ENCODE measurements around the gene ABCA2. TPM values are rescaled to one million over a fixed set of nuclear protein-coding genes. Genes with fewer than 3 reads are reported as not detected.

Gene ABCA2
- total and polyA plus RNA-seq, 2 donors from 2014 or later = 39.2 to 72.1 TPM

- no peak overlapping the region for H3K4me3 ChIP-seq (ENCODE audit: low read length in 3 of 3)
- no peaks in the 10 kb centered on the region for H3K9me3 ChIP-seq (ENCODE audit: control insufficient read depth in 2 of 3, insufficient read depth in 1 of 3, low read length in 3 of 3)
- FAIRE-seq (no peak), DNase-seq (no peak)
- no peak for TF ChIP-seq CTCF (IDR thresholded peaks at IDR 0.05; ENCODE audit: borderline replicate concordance, extremely low read depth, insufficient read depth)
- no peaks in the 10 kb centered on the region for H3K27me3 ChIP-seq (ENCODE audit: control insufficient read depth, insufficient read depth, low read length)
- H3K36me3 ChIP-seq (ENCODE audit: control insufficient read depth in 2 of 3, insufficient read depth in 3 of 3, low read length in 3 of 3) = peaks cover 0 to 8% (median 0%) of the 10 kb centered on the region in 3 donors
- no peak overlapping the region for H3K9ac ChIP-seq (ENCODE audit: low read length in 3 of 3)
- peaks cover 0 to 12% (median 1%) of the 10 kb centered on the region in 3 donors for H3K4me1 ChIP-seq (ENCODE audit: control insufficient read depth in 2 of 3, insufficient read depth in 2 of 3, low read depth in 1 of 3, low read length in 3 of 3)
- no peak overlapping the region for H3K27ac ChIP-seq (ENCODE audit: low read depth in 2 of 2, low read length in 2 of 2)
- intact Hi-C loops (cut with DNase I) = loop anchor here (10.0 kb wide), 1 partner anchor 67 kb away; the partner anchor contains the start of gene LCN12
Observed at GRCh38 chr9:137021568-137021978, 6.5 kb downstream of the ABCA2 start.

GRCh38 chr9:137020771-137021567 is 7.1 kb downstream of the ABCA2 start:
- FAIRE-seq (no peak), DNase-seq (no peak)
- peaks cover 0 to 6% (median 0%) of the 10 kb centered on the region in 3 donors for H3K4me1 ChIP-seq (ENCODE audit: control insufficient read depth in 2 of 3, insufficient read depth in 2 of 3, low read depth in 1 of 3, low read length in 3 of 3)
- no peaks in the 10 kb centered on the region for H3K27me3 ChIP-seq (ENCODE audit: control insufficient read depth, insufficient read depth, low read length)
- H3K9ac ChIP-seq (ENCODE audit: low read length in 3 of 3) = no peak overlapping the region
- no peak for TF ChIP-seq CTCF (IDR thresholded peaks at IDR 0.05; ENCODE audit: borderline replicate concordance, extremely low read depth, insufficient read depth)
- no peaks in the 10 kb centered on the region for H3K9me3 ChIP-seq (ENCODE audit: control insufficient read depth in 2 of 3, insufficient read depth in 1 of 3, low read length in 3 of 3)
- H3K27ac ChIP-seq (ENCODE audit: low read depth in 2 of 2, low read length in 2 of 2) = no peak overlapping the region
- no peak overlapping the region for H3K4me3 ChIP-seq (ENCODE audit: low read length in 3 of 3)
- intact Hi-C loops (cut with DNase I) = loop anchor here (10.0 kb wide), 1 partner anchor 66 kb away; the partner anchor contains the start of gene LCN12
- H3K36me3 ChIP-seq (ENCODE audit: control insufficient read depth in 2 of 3, insufficient read depth in 3 of 3, low read length in 3 of 3) = peaks cover 0 to 8% (median 0%) of the 10 kb centered on the region in 3 donors

GRCh38 chr9:137019891-137020683 is 8.0 kb downstream of the ABCA2 start:
- Histone ChIP-seq H3K4me1 (ENCODE audit: control insufficient read depth in 2 of 3, insufficient read depth in 2 of 3, low read depth in 1 of 3, low read length in 3 of 3) (peaks cover 0 to 2% (median 0%) of the 10 kb centered on the region in 3 donors), H3K9ac (ENCODE audit: low read length in 3 of 3) (no peak overlapping the region), H3K36me3 (ENCODE audit: control insufficient read depth in 2 of 3, insufficient read depth in 3 of 3, low read length in 3 of 3) (peaks cover 0 to 8% (median 0%) of the 10 kb centered on the region in 3 donors), H3K27me3 (ENCODE audit: control insufficient read depth, insufficient read depth, low read length) (no peaks in the 10 kb centered on the region), H3K27ac (ENCODE audit: low read depth in 2 of 2, low read length in 2 of 2) (no peak overlapping the region), H3K4me3 (ENCODE audit: low read length in 3 of 3) (no peak overlapping the region), H3K9me3 (ENCODE audit: control insufficient read depth in 2 of 3, insufficient read depth in 1 of 3, low read length in 3 of 3) (no peaks in the 10 kb centered on the region)
- no peak for TF ChIP-seq CTCF (IDR thresholded peaks at IDR 0.05; ENCODE audit: borderline replicate concordance, extremely low read depth, insufficient read depth)
- FAIRE-seq (no peak), DNase-seq (no peak)
- intact Hi-C loops (cut with DNase I) = loop anchor here (10.0 kb wide), 1 partner anchor 65 kb away; the partner anchor contains the start of gene LCN12

All from kidney (tissue), 14 donors.